GM18867 (cell line): ENCODE measurements around the gene PIK3CG.
"Not testable (repeated sequence)": the region's sequence is repeated elsewhere in the genome, so short reads cannot be mapped to it uniquely, and the experiment has no call there.

ENCODE experiments used
- ATAC-seq: cut with Tn5 transposase; IDR thresholded peaks from one replicate; pipeline ENCODE4 v1.9.1; 2021; ENCODE audit warnings: mild to moderate bottlenecking, moderate library complexity; ENCODE audit not compliant: unreplicated experiment

PIK3CG gene

GRCh38 chr7:106936236-106936635 lies 71.2 kb downstream of the PIK3CG start:
- no peak for ATAC-seq

DNA sequence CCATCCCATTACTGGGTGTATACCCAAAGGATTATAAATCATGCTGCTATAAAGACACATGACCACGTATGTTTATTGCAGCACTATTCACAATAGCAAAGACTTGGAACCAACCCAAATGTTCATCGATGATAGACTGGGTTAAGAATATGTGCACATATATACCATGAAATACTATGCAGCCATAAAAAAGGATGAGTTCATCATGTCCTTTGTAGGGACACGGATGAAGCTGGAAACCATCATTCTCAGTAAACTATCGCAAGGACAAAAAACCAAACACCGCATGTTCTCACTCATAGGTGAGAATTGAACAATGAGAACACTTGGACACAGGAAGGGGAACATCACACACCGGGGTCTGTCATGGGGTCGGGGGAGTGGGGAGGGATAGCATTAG lies 73.0 kb downstream of the PIK3CG start:
- not testable (repeated sequence) for ATAC-seq

DNA sequence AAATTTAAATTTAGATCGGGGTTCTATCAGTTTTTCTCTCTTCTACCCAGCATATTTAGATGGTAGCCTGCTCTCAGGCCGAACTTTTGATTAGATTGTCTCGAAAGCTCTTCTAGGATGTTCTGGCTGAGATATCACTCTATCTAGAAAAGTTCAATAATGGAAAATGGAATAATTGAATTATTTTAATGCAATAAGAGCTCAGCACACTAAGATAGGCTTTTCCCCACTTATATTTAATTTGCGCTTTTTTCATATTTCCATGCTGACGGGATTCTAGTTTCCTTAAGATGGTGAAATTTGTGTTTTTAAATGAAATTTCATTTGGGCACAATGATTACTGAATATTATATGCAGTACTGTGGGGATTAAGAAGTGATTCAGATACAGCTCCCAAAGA lies 73.7 kb downstream of the PIK3CG start:
- ATAC-seq, result no peak

DNA sequence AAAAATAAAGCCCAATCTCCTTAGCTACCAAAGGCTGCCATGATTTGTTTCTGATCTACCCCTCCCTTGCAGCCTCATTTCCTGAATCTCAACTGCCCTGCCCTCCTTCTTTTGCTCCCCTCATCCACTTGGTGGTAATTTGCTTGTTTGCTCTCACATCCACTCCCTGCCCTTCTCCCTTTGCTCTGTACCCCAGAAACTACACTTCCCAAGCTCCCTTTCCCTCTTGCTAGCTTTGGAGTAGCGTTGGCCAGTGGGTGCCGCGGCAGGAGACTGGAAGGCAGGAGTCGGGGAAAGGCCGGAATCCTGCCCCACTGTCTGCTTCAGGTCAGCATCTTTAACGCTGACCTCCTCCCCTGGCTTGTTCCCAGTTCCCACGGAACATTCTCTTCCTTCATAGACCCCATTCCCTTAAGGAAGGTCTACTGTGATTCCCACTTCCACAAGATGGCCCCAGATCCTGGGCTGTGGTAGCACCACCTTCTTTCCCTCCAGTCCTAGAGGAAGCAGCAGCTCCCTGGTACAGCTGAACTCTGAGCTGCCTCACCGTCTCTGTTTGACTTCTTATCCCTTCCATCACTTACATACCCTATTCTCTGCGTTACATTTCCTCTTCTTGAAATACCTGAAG lies 79.1 kb downstream of the PIK3CG start:
- ATAC-seq, result no peak

DNA sequence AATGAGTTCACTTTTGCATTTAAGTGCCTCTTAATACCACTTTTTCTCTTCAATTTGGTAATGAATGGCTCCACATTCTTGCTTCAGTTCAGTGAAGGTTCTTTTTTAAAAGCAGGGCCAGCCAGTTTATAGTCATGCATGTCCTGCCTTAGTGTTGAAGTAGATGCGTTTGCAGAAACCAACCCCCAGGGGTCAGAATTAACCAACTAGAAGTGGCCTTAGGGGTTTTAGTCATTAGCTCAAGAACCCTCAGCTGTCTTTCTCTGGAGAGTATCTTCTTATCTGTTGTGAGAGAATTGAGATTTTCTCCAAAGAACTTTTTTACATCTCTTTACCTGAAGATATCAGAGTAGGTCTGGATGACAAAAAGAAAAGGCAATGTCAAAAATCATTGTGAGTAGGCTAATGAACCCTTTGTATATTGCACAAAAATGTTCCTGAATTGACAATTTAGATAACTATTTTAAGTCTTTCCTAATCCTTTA lies 82.2 kb downstream of the PIK3CG start:
- peak; percentile 64 for ATAC-seq

GRCh38 chr7:106952001-106952657 lies 87.0 kb downstream of the PIK3CG start:
- no peak for ATAC-seq

DNA sequence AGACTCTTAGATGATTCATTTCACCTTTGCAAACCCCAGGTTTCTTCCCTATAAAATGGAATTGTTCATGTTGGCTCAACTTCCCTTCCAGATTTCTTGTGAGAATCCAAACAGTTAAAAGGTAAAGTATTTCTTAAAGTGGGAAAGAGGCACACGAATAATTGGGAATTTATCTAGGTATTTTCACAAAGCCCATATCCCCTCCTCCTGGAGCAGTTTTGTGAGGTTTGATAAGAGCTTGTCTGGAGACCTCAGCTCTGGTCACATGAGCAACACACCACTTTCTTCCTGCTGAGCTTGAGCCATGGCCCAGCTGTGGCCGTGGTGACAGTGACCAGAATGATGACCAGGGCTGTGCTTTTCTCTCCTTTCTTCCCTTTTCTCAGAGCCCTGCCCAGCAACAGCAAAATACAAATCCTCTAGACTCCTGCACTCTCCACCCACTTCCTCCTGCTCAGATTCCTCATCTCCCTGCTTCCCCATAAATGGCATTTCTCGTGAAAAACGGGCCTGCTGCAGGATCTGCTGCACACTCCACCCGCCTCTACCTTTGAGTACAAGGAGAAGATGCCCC lies 87.7 kb downstream of the PIK3CG start:
- ATAC-seq, result no peak

DNA sequence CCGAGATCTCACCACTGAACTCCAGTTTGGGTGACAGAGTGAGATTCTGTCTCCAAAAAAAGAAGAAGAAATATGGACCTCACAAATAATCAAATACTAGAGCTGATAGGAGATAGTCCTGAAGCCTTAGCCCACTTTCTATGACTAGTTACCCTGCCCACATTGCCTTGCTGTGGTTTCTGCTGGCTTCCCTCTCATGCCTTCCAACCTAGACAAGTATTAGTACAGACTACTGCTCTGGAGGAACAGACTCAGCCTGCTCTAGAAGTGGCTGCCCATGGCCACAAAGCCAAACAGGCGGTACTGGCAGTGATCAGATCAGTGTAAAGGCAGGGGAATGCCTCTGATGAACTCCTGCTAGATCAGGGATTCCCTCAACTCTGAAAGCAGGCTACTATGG lies 89.8 kb downstream of the PIK3CG start:
- ATAC-seq, result no peak

DNA sequence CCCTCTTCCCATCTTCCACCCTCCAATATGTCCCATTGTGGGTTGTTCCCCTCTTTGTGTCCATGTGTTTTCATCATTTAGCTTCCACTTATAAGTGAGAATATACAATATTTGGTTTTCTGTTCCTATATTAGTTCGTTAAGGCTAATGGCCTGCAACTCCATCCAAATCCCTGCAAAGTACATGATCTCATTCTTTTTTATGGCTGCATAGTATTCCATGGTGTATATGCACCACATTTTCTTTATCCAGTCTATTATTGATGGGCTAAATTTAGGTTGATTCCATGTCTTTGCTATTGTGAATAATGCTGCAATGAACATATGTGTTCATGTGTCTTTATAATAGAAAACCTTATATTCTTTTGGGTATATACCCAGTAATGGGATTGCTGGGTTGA lies 90.8 kb downstream of the PIK3CG start:
- ATAC-seq, result not testable (repeated sequence)
